HCT116 (cell line): Measurements from ENCODE around the gene GALNT17. TPM values are rescaled to one million over a fixed set of nuclear protein-coding genes. Genes with fewer than 3 reads are reported as not detected.

Experiments used
- ATAC-seq: fragments of 200-7000 bp; cut with Tn5 transposase; 2 replicates; pipeline ENCODE4 v1.9.1; 2020; ENCODE audit warnings: mild to moderate bottlenecking, moderate library complexity
- BruUV-seq: library from RNA; stranded (reverse); fragments of 400-500 nt; replicated peaks from 2 replicates; lab custom pipeline; 2021; lab: Mats Ljungman, UMichigan
- CTCF ChIA-PET: fragments of 300-600 bp; sonication (Branson Sonifier 250); formaldehyde crosslinking; loops from one replicate; lab custom pipeline; 2021; ENCODE audit warnings: antibody characterized with exemption; lab: Charles Lee
- POLR2A ChIA-PET: fragments of 300-600, 350-600 bp; sonication (Branson Sonifier 250); formaldehyde crosslinking; loops from one replicate; lab custom pipeline; 2021; ENCODE audit warnings: antibody characterized with exemption; lab: Charles Lee
- RAD21 ChIA-PET, 2 experiments: fragments of 300-600 bp; sonication (Branson Sonifier 250); formaldehyde crosslinking; loops; one replicate each; lab custom pipeline; 2023; ENCODE audit warnings: low total read pairs in 2 of 2; ENCODE audit not compliant: uncharacterized antibody in 2 of 2, unreplicated experiment in 2 of 2, low non-redundant PET in 1 of 2; lab: Charles Lee
- DNase-seq: peaks from one replicate; pipeline ENCODE4 v3.0.0-alpha.2; 2010; ENCODE audit warnings: low read depth, low spot score
- H2AFZ ChIP-seq: fragments of 200-600 bp; shearing (Covaris generic), sonication (generic); 2 replicates; pipeline ENCODE4 v1.6.1; 2017; ENCODE audit warnings: low read depth, mixed run types, mixed read lengths, antibody characterized with exemption, low read length; ENCODE audit not compliant: poor library complexity, severe bottlenecking
- H3K27ac ChIP-seq: 2 replicates; pipeline ENCODE4 v1.5.1; 2012; ENCODE audit warnings: low read depth, low read length
- H3K27me3 ChIP-seq: fragments of 200-600 bp; sonication (generic); 2 replicates; pipeline ENCODE4 v1.6.1; 2016; ENCODE audit warnings: mixed run types, low read length, mixed read lengths; ENCODE audit not compliant: insufficient read depth
- H3K36me3 ChIP-seq, 2 experiments: fragments of 200-500 bp in 1 of 2; fragments of 200-600 bp in 1 of 2; sonication (Bioruptor generic) in 1 of 2; sonication (generic) in 1 of 2; 2 replicates each; pipeline versions ENCODE4 v1.5.1 to v1.6.1; 2014 to 2016; ENCODE audit warnings: low read length in 2 of 2, inconsistent platforms in 1 of 2, mixed read lengths in 1 of 2, mixed run types in 1 of 2; ENCODE audit not compliant: insufficient read depth in 2 of 2, control insufficient read depth in 1 of 2
- H3K4me1 ChIP-seq, 2 experiments: fragments of 200-600 bp in 1 of 2; sonication (generic) in 1 of 2; 2 replicates each; pipeline versions ENCODE4 v1.5.1 to v1.6.1; 2012 to 2017; ENCODE audit warnings: low read length in 2 of 2, inconsistent platforms in 1 of 2, mild to moderate bottlenecking in 1 of 2, mixed read lengths in 1 of 2, mixed run types in 1 of 2, moderate library complexity in 1 of 2; ENCODE audit not compliant: insufficient read depth in 2 of 2, control insufficient read depth in 1 of 2
- H3K4me2 ChIP-seq: fragments of 200-600 bp; sonication (generic); 2 replicates; pipeline ENCODE4 v1.6.1; 2017; ENCODE audit warnings: mixed run types, low read length, mixed read lengths
- H3K4me3 ChIP-seq, 2 experiments: fragments of 200-600 bp in 1 of 2; sonication (generic) in 1 of 2; replicated peaks in 1 of 2; 2 replicates each; pipeline ENCODE4 v1.5.1; 2011 to 2016; ENCODE audit warnings: low read length in 2 of 2, control low read depth in 1 of 2, low read depth in 1 of 2, mild to moderate bottlenecking in 1 of 2, mixed read lengths in 1 of 2, mixed run types in 1 of 2
- H3K79me2 ChIP-seq: fragments of 200-600 bp; sonication (generic); 2 replicates; pipeline ENCODE4 v1.6.1; 2017; ENCODE audit warnings: mild to moderate bottlenecking, mixed run types, low read length, moderate library complexity, mixed read lengths; ENCODE audit not compliant: insufficient read depth
- H3K9ac ChIP-seq: fragments of 200-600 bp; sonication (generic); 2 replicates; pipeline ENCODE4 v1.6.1; 2016; ENCODE audit warnings: low read length, mixed read lengths
- H3K9me2 ChIP-seq: fragments of 200-600 bp; sonication (generic), shearing (Covaris generic); 2 replicates; pipeline ENCODE4 v1.6.1; 2017; ENCODE audit warnings: mixed run types, mild to moderate bottlenecking, moderate library complexity; ENCODE audit not compliant: insufficient read depth
- H3K9me3 ChIP-seq, 2 experiments: fragments of 200-500 bp in 1 of 2; fragments of 200-600 bp in 1 of 2; sonication (Bioruptor generic) in 1 of 2; sonication (generic) in 1 of 2; 2 replicates each; pipeline ENCODE4 v1.6.1; 2014 to 2017; ENCODE audit warnings: low read length in 2 of 2, mixed read lengths in 2 of 2, inconsistent platforms in 1 of 2, low read depth in 1 of 2, mild to moderate bottlenecking in 1 of 2, mixed run types in 1 of 2, moderate library complexity in 1 of 2; ENCODE audit not compliant: control insufficient read depth in 1 of 2, insufficient read depth in 1 of 2
- H4K20me1 ChIP-seq: fragments of 200-600 bp; sonication (generic), shearing (Covaris generic); 2 replicates; pipeline ENCODE4 v1.6.1; 2017; ENCODE audit warnings: mixed run types, mild to moderate bottlenecking, moderate library complexity; ENCODE audit not compliant: insufficient read depth
- CEBPB ChIP-seq: IDR thresholded peaks from 2 replicates; pipeline ENCODE4 v1.6.1; 2012; ENCODE audit warnings: low read depth
- ELF1 ChIP-seq: IDR thresholded peaks from 2 replicates; pipeline ENCODE4 v1.6.1; 2012; ENCODE audit warnings: low read depth, borderline replicate concordance
- EZH2 ChIP-seq: fragments of 200-600 bp; sonication (generic); IDR thresholded peaks from 2 replicates; pipeline ENCODE4 v1.6.1; 2017; ENCODE audit warnings: antibody characterized with exemption, mixed run types
- EZH2phosphoT487 ChIP-seq: fragments of 200-600 bp; IDR thresholded peaks from 2 replicates; pipeline ENCODE4 v1.6.1; 2018; ENCODE audit warnings: antibody characterized with exemption, borderline replicate concordance
- FOSL1 ChIP-seq: IDR thresholded peaks from 2 replicates; pipeline ENCODE4 v1.6.1; 2012; ENCODE audit warnings: low read depth
- RAD21 ChIP-seq: IDR thresholded peaks from 2 replicates; pipeline ENCODE4 v1.6.1; 2012; ENCODE audit warnings: low read depth, mild to moderate bottlenecking
- SIN3A ChIP-seq: IDR thresholded peaks from 2 replicates; pipeline ENCODE4 v1.6.1; 2012; ENCODE audit warnings: low read depth
- SRF ChIP-seq: IDR thresholded peaks from 2 replicates; pipeline ENCODE4 v1.6.1; 2012; ENCODE audit warnings: low read depth
- TCF7L2 ChIP-seq: IDR thresholded peaks from 2 replicates; pipeline ENCODE4 v1.7.0; 2011; ENCODE audit warnings: borderline replicate concordance, inconsistent platforms; ENCODE audit not compliant: insufficient read depth, insufficient read length; ENCODE audit errors: extremely low read depth
- ZFX ChIP-seq: fragments of 450-650 bp; IDR thresholded peaks from 2 replicates; pipeline ENCODE4 v1.6.1; 2017
- ZNF274 ChIP-seq: fragments of 200-500 bp; sonication (Bioruptor generic); IDR thresholded peaks from 2 replicates; pipeline ENCODE4 v1.6.1; 2014; ENCODE audit warnings: mild to moderate bottlenecking, low read depth, low read length, inconsistent platforms
- intact Hi-C: fragments of 100-400 bp; cut with micrococcal nuclease; formaldehyde crosslinking; loops from 2 replicates; pipeline ENCODE4 v1.10.0; 2022
- total RNA-seq: library from RNA; stranded (reverse); gene quantifications from one replicate; pipeline ENCODE4 v1.2.1, GENCODE V29; 2021; ENCODE audit not compliant: unreplicated experiment
- TF ChIP-seq, protein P1 (sequence below), 3 experiments: fragments of 200-600 bp in 1 of 3; sonication (generic) in 1 of 3; IDR thresholded peaks in 2 of 3; conservative IDR thresholded peaks in 1 of 3; 2 replicates each; pipeline ENCODE4 v1.5.1; 2012 to 2017; ENCODE audit warnings: low read depth in 2 of 3, low read length in 2 of 3, antibody characterized with exemption in 1 of 3, borderline replicate concordance in 1 of 3, control low read depth in 1 of 3, mild to moderate bottlenecking in 1 of 3, mixed read lengths in 1 of 3, mixed run types in 1 of 3, moderate library complexity in 1 of 3; ENCODE audit not compliant: insufficient read depth in 1 of 3
- TF ChIP-seq, protein P2 (sequence below): IDR thresholded peaks from 2 replicates; pipeline ENCODE4 v1.6.1; 2012
- TF ChIP-seq, protein P3 (sequence below): IDR thresholded peaks from 2 replicates; pipeline ENCODE4 v1.6.1; 2011; ENCODE audit warnings: mild to moderate bottlenecking, low read length, moderate library complexity; ENCODE audit not compliant: insufficient replicate concordance; ENCODE audit errors: extremely low read depth

The GALNT17 gene
- total RNA-seq, 1 experiment from 2014 or later: not detected

DNA sequence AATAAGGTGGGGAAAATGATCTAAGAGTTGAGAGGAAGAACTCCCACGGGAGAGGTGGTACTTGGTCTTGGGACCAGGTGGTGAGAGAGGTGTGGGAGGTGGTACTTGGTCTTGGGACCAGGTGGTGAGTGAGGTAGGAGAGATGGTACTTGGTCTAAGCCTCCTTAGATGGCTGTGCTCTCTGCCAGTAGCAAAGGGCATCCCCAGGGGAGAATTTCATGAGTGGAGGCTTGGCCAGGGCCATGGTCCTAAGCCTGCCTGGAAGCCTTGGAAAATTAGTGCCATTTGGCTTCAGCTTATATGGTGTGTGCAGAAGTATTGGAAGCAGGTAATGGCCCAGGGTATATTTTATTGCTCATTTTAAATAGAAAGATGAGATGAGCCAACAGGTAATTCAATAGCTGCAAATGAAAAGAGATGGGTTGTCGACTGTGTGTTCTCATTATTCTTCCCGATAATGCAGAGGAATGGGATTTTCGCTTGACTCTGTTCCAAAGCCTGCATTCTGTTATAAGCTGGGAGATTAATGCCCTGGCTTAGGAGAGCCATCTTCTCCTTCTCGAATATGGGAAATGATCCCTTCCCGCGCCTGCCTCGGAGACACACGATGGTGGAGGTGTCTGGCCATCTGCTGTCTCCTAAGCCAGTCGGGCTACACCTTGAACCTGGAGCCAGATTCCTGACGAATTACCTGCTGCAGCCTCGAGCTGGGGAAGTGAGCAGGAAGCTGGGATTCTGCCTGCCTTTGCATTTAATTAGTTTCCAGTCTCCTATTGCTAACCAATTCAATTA, 287.8 kb downstream of the GALNT17 start:
- intact Hi-C loops: no loop called here
- Histone ChIP-seq H3K9me3 (peaks cover 3 to 18% of the 10 kb centered on the region in 2 experiments; a peak in 2 of 4 replicates), H3K27me3 (no peaks in the 10 kb centered on the region), H3K4me3 (no peak overlapping the region), H3K36me3 (no peaks in the 10 kb centered on the region), H3K4me1 (no peaks in the 10 kb centered on the region), H3K9ac (no peak overlapping the region), H2AFZ (no peak overlapping the region), H4K20me1 (no peaks in the 10 kb centered on the region), H3K9me2 (no peaks in the 10 kb centered on the region), H3K79me2 (no peaks in the 10 kb centered on the region), H3K4me2 (no peak overlapping the region), H3K27ac (no peak overlapping the region)
- POLR2A ChIA-PET: no interaction called here
- CTCF ChIA-PET: no interaction called here
- no TSS peak for BruUV-seq
- DNase-seq: no peak
- RAD21 ChIA-PET: no interaction called here
- TF ChIP-seq, protein P1, sequence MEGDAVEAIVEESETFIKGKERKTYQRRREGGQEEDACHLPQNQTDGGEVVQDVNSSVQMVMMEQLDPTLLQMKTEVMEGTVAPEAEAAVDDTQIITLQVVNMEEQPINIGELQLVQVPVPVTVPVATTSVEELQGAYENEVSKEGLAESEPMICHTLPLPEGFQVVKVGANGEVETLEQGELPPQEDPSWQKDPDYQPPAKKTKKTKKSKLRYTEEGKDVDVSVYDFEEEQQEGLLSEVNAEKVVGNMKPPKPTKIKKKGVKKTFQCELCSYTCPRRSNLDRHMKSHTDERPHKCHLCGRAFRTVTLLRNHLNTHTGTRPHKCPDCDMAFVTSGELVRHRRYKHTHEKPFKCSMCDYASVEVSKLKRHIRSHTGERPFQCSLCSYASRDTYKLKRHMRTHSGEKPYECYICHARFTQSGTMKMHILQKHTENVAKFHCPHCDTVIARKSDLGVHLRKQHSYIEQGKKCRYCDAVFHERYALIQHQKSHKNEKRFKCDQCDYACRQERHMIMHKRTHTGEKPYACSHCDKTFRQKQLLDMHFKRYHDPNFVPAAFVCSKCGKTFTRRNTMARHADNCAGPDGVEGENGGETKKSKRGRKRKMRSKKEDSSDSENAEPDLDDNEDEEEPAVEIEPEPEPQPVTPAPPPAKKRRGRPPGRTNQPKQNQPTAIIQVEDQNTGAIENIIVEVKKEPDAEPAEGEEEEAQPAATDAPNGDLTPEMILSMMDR (IDR thresholded peaks at IDR 0.05 in 2 of 3, conservative IDR thresholded peaks at IDR 0.05 in 1 of 3; ENCODE audit: borderline replicate concordance in 1 of 3, insufficient read depth in 1 of 3, low read depth in 2 of 3, low read length in 2 of 3): no peak
- no peak for TF ChIP-seq TCF7L2
- no peak for TF ChIP-seq FOSL1
- TF ChIP-seq SIN3A: no peak
- TF ChIP-seq EZH2: no peak
- no peak for TF ChIP-seq EZH2phosphoT487
- TF ChIP-seq SRF: no peak
- TF ChIP-seq, protein P2, sequence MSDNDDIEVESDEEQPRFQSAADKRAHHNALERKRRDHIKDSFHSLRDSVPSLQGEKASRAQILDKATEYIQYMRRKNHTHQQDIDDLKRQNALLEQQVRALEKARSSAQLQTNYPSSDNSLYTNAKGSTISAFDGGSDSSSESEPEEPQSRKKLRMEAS: no peak
- no peak for TF ChIP-seq RAD21
- TF ChIP-seq ELF1: no peak
- no peak for TF ChIP-seq ZNF274
- TF ChIP-seq ZFX: no peak
- TF ChIP-seq, protein P3, sequence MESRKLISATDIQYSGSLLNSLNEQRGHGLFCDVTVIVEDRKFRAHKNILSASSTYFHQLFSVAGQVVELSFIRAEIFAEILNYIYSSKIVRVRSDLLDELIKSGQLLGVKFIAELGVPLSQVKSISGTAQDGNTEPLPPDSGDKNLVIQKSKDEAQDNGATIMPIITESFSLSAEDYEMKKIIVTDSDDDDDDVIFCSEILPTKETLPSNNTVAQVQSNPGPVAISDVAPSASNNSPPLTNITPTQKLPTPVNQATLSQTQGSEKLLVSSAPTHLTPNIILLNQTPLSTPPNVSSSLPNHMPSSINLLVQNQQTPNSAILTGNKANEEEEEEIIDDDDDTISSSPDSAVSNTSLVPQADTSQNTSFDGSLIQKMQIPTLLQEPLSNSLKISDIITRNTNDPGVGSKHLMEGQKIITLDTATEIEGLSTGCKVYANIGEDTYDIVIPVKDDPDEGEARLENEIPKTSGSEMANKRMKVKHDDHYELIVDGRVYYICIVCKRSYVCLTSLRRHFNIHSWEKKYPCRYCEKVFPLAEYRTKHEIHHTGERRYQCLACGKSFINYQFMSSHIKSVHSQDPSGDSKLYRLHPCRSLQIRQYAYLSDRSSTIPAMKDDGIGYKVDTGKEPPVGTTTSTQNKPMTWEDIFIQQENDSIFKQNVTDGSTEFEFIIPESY: no peak
- no peak for TF ChIP-seq CEBPB
- ATAC-seq: no peak
